ENCODE data around the gene HEXD.

DNA sequence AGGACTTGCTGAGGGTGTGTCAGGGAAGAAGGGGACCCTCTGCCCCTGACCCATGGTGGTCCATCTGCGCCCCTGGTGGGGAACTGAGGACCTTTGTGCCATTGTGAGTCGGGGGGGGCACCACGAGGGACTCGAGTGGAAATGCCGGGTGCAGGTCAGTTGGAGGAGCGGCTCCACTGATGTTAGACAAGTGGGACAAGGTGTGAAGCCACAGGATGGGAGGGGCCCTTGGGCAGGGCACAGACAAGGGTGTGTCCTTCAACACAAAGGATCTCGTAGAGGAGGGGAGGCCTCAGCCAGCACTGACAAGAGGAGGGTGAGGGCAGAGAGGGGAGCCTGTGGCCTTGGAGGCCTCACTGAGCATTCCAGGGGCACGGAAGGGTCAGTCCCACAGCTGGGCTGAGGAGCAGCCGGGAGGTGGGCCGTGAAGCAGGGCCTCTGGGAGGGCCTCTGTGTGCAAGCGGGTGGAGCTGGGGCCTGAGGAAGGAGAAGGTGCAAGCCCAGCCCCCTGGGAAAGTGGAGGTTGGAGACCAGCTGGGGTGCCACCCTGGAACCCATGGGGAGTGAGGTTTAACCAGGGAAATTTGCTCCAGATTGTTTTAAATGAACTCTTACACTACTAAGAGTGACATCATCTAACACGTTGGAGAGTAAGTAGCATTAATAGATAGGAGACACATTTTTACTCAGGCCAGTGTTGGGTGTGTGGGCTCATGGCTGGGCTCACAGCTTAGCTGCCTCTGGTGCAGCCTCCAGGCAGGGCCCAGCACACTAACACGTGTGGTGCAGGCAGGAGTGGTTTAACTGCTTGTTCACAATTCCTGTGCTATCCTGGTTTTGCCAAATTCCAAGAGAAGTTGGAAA is 68.3 kb downstream of the HEXD start:
- no peak for TF ChIP-seq ARNTL (CRISPR knock-in tag; IDR thresholded peaks at IDR 0.05; ENCODE audit: borderline replicate concordance, low read depth)
- TF ChIP-seq OSR1 (CRISPR knock-in tag; IDR thresholded peaks at IDR 0.05) = no peak
- TF ChIP-seq, protein P1, sequence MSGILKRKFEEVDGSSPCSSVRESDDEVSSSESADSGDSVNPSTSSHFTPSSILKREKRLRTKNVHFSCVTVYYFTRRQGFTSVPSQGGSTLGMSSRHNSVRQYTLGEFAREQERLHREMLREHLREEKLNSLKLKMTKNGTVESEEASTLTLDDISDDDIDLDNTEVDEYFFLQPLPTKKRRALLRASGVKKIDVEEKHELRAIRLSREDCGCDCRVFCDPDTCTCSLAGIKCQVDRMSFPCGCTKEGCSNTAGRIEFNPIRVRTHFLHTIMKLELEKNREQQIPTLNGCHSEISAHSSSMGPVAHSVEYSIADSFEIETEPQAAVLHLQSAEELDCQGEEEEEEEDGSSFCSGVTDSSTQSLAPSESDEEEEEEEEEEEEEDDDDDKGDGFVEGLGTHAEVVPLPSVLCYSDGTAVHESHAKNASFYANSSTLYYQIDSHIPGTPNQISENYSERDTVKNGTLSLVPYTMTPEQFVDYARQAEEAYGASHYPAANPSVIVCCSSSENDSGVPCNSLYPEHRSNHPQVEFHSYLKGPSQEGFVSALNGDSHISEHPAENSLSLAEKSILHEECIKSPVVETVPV (CRISPR knock-in tag; IDR thresholded peaks at IDR 0.05) = no peak
- TF ChIP-seq CSDC2 (CRISPR knock-in tag; IDR thresholded peaks at IDR 0.05) = no peak
- TF ChIP-seq ISL1 (CRISPR knock-in tag; IDR thresholded peaks at IDR 0.05) = no peak
- TF ChIP-seq ZFP30 (CRISPR knock-in tag; IDR thresholded peaks at IDR 0.05) = no peak
- TF ChIP-seq, protein P2, sequence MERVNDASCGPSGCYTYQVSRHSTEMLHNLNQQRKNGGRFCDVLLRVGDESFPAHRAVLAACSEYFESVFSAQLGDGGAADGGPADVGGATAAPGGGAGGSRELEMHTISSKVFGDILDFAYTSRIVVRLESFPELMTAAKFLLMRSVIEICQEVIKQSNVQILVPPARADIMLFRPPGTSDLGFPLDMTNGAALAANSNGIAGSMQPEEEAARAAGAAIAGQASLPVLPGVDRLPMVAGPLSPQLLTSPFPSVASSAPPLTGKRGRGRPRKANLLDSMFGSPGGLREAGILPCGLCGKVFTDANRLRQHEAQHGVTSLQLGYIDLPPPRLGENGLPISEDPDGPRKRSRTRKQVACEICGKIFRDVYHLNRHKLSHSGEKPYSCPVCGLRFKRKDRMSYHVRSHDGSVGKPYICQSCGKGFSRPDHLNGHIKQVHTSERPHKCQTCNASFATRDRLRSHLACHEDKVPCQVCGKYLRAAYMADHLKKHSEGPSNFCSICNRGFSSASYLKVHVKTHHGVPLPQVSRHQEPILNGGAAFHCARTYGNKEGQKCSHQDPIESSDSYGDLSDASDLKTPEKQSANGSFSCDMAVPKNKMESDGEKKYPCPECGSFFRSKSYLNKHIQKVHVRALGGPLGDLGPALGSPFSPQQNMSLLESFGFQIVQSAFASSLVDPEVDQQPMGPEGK (CRISPR knock-in tag; IDR thresholded peaks at IDR 0.05; ENCODE audit: borderline replicate concordance) = no peak
- TF ChIP-seq ESRRG (CRISPR knock-in tag; IDR thresholded peaks at IDR 0.05) = no peak
- no peak for TF ChIP-seq TOX (CRISPR knock-in tag; IDR thresholded peaks at IDR 0.05; ENCODE audit: borderline replicate concordance)
